Neural crest cell (in vitro differentiated cells): ENCODE data around the gene TBC1D8. TPM values are rescaled to one million over a fixed set of nuclear protein-coding genes. Genes with fewer than 3 reads are reported as not detected.

Experiments used
- DNase-seq: peaks from one replicate; pipeline ENCODE4 v3.0.0; 2021; ENCODE audit warnings: low read depth, mixed read lengths, low spot score
- H3K27ac Mint-ChIP-seq: one replicate; pipeline ENCODE4 v1.8.0; 2021; ENCODE audit warnings: mild to moderate bottlenecking, mixed read lengths; ENCODE audit not compliant: unreplicated experiment
- H3K27me3 Mint-ChIP-seq: 2 replicates; pipeline ENCODE4 v1.8.0; 2021; ENCODE audit warnings: low read depth, mild to moderate bottlenecking, mixed read lengths
- H3K36me3 Mint-ChIP-seq: 2 replicates; pipeline ENCODE4 v1.8.0; 2021; ENCODE audit warnings: low read depth, mild to moderate bottlenecking, mixed read lengths
- H3K4me1 Mint-ChIP-seq: 2 replicates; pipeline ENCODE4 v1.8.0; 2021; ENCODE audit warnings: mixed read lengths
- H3K4me3 Mint-ChIP-seq: one replicate; pipeline ENCODE4 v1.8.0; 2021; ENCODE audit warnings: mild to moderate bottlenecking, mixed read lengths
- H3K9me3 Mint-ChIP-seq: 2 replicates; pipeline ENCODE4 v1.8.0; 2021; ENCODE audit warnings: mixed read lengths
- CTCF ChIP-seq: fragments of 200-600 bp; sonication (generic); conservative IDR thresholded peaks from 2 replicates; pipeline ENCODE4 v1.5.0; 2021; ENCODE audit warnings: antibody characterized with exemption, mild to moderate bottlenecking
- total RNA-seq: library from RNA; stranded (reverse); gene quantifications from 2 replicates; pipeline ENCODE4 v1.2.1, GENCODE V29; 2021

The TBC1D8 gene
- total RNA-seq, 1 donor from 2014 or later: 7.8 TPM

GRCh38 chr2:101040761-101041160, 110.4 kb downstream of the TBC1D8 start:
- Mint-ChIP-seq H3K27ac (no peak overlapping the region), H3K4me1 (peaks cover 11% of the 10 kb centered on the region), H3K4me3 (no peak overlapping the region), H3K27me3 (no peaks in the 10 kb centered on the region), H3K9me3 (no peaks in the 10 kb centered on the region), H3K36me3 (peaks cover 6% of the 10 kb centered on the region)
- no peak for TF ChIP-seq CTCF
- no peak for DNase-seq

- no peak for DNase-seq
- no peak overlapping the region for H3K4me3 Mint-ChIP-seq
- H3K27ac Mint-ChIP-seq: peak overlapping the region; percentile 92
- no peaks in the 10 kb centered on the region for H3K27me3 Mint-ChIP-seq
- peaks cover 6% of the 10 kb centered on the region for H3K36me3 Mint-ChIP-seq
- peaks cover 11% of the 10 kb centered on the region for H3K4me1 Mint-ChIP-seq
- H3K9me3 Mint-ChIP-seq: no peaks in the 10 kb centered on the region
- TF ChIP-seq CTCF: no peak
Measured at GRCh38 chr2:101040072-101040471, 111.1 kb downstream of the TBC1D8 start.

- peaks cover 6% of the 10 kb centered on the region for H3K36me3 Mint-ChIP-seq
- DNase-seq: no peak
Measured at GRCh38 chr2:101038455-101039255, 112.5 kb downstream of the TBC1D8 start.

GRCh38 chr2:101037161-101037755, 113.9 kb downstream of the TBC1D8 start:
- peaks cover 6% of the 10 kb centered on the region for H3K36me3 Mint-ChIP-seq
- no peaks in the 10 kb centered on the region for H3K27me3 Mint-ChIP-seq
- no peak for TF ChIP-seq CTCF
- H3K4me1 Mint-ChIP-seq: peaks cover 11% of the 10 kb centered on the region
- no peak overlapping the region for H3K4me3 Mint-ChIP-seq
- DNase-seq: no peak
- H3K9me3 Mint-ChIP-seq: no peaks in the 10 kb centered on the region
- no peak overlapping the region for H3K27ac Mint-ChIP-seq

More at GRCh38 chr2:101038455-101039255, 112.5 kb downstream of the TBC1D8 start:
- Mint-ChIP-seq H3K9me3 (no peaks in the 10 kb centered on the region), H3K27me3 (no peaks in the 10 kb centered on the region), H3K4me1 (peaks cover 11% of the 10 kb centered on the region), H3K27ac (peak overlapping the region; percentile 53), H3K4me3 (no peak overlapping the region)
- TF ChIP-seq CTCF: peak; percentile 57

- TF ChIP-seq CTCF: peak; percentile 69
- H3K9me3 Mint-ChIP-seq: no peaks in the 10 kb centered on the region
- peaks cover 10% of the 10 kb centered on the region for H3K36me3 Mint-ChIP-seq
- H3K27ac Mint-ChIP-seq: no peak overlapping the region
- no peak for DNase-seq
- H3K4me3 Mint-ChIP-seq: no peak overlapping the region
- no peaks in the 10 kb centered on the region for H3K27me3 Mint-ChIP-seq
- H3K4me1 Mint-ChIP-seq: peaks cover 11% of the 10 kb centered on the region
Measured at GRCh38 chr2:101036562-101036961, 114.6 kb downstream of the TBC1D8 start.
